GM19395 (cell line): ENCODE data around the gene FAM81A.
"Not testable (repeated sequence)": the region's sequence is repeated elsewhere in the genome, so short reads cannot be mapped to it uniquely, and the experiment has no call there.

ENCODE experiments used
- ATAC-seq: cut with Tn5 transposase; IDR thresholded peaks from one replicate; pipeline ENCODE4 v1.9.1; 2021; ENCODE audit warnings: mild to moderate bottlenecking, moderate library complexity; ENCODE audit not compliant: unreplicated experiment

Gene FAM81A

GRCh38 chr15:59424616-59425015 is 13.4 kb upstream of the FAM81A start:
- ATAC-seq, result no peak

GRCh38 chr15:59428898-59429297 is 9.1 kb upstream of the FAM81A start:
- ATAC-seq, result not testable (repeated sequence)

- ATAC-seq, result no peak
These were observed 5.6 kb upstream of the FAM81A start for GRCh38 chr15:59432389-59432788.

GRCh38 chr15:59434481-59434880 is 3.5 kb upstream of the FAM81A start:
- no peak for ATAC-seq

DNA sequence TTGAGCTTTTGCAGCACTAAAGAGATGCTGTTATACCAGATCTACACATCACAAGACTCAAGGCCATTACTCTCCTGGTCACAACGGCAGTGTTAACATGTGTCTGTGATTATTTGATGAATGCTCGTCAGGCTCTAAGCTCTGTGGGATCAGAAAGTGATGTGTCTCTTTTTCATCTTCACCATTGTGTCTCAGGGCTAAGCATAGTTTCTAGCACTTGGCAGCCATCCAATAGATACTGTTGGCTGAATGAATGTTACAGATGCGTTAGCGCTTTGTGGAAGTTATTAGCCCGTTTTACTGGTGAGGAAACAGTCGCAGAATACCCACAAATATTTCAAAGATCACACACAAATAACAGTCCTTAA is 1.2 kb upstream of the FAM81A start:
- no peak for ATAC-seq

- ATAC-seq, result no peak
These were observed 707 bp upstream of the FAM81A start for GRCh38 chr15:59437142-59437816.

GRCh38 chr15:59438625-59439290 is 772 bp downstream of the FAM81A start:
- ATAC-seq, result no peak

DNA sequence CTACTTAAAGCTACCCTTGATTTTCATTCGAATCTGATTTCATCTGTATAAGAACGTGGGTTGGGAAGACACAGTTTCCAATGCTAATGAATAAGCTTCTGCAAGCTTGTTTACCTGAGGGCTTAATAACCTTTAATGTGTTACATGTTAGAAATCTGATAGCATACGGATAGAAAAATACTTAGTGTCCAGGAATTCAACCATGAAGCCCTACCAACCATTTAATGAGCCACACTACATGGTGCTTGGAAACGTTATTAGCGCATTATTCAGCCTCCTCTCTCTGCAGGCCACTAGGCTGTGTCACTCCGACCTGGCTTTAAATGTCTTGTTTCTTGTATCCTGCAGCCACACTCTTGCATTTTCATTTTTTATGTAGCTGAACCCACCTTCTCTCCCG is 1.6 kb downstream of the FAM81A start:
- no peak for ATAC-seq

- no peak for ATAC-seq
These were observed 5.5 kb downstream of the FAM81A start for GRCh38 chr15:59443341-59444072.

- no peak for ATAC-seq
These were observed 6.3 kb downstream of the FAM81A start for GRCh38 chr15:59444081-59444835.

DNA sequence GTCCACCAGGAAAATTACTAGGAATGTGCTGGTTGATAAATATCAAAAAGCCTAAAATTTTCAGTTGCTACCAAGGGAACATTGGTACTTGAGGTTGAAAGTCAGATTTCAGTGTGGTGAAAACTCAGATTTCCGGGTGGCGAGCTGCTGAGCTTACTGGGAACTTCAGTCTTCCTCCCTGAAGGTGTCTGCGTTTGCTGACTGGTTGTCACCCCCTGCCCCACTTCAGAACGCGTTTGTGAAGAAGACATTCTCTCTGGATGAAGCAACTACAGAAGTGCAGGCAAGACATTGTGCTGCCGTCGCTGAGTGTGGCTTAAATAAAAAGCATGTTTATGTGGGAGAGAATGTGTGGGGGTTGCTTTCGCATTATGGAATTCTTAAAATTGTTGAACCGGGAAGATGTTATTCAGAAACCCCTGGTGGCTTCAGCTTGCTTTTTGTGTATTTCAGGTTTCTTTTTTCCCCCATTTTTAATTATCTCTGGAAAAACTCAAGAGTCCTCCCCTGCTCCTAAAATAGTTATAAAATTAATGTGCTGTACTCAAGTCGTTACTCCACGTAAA is 7.1 kb downstream of the FAM81A start:
- no peak for ATAC-seq

- ATAC-seq, result no peak
These were observed 8.4 kb downstream of the FAM81A start for GRCh38 chr15:59446232-59446957.

DNA sequence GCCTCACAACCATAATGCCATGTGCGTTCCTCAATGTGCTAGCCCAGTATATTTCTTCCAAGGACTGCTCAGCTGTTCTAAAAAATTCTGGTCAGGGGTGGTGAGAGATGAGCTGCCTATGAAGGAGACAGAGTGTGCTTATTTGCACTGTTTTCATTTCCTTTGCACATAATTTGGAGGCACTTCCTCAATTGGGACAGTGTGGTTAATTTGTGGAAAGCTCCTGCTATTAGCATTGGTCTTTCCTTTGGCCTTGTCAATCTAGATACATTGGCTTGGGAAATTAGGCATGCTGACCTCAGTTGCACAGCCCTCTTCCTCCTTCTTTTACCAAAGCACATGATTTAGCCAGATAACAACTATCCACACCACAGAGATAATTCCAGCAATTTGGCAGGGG is 9.4 kb downstream of the FAM81A start:
- ATAC-seq, result no peak

- ATAC-seq, result no peak
These were observed 10.9 kb downstream of the FAM81A start for GRCh38 chr15:59448871-59449270.

DNA sequence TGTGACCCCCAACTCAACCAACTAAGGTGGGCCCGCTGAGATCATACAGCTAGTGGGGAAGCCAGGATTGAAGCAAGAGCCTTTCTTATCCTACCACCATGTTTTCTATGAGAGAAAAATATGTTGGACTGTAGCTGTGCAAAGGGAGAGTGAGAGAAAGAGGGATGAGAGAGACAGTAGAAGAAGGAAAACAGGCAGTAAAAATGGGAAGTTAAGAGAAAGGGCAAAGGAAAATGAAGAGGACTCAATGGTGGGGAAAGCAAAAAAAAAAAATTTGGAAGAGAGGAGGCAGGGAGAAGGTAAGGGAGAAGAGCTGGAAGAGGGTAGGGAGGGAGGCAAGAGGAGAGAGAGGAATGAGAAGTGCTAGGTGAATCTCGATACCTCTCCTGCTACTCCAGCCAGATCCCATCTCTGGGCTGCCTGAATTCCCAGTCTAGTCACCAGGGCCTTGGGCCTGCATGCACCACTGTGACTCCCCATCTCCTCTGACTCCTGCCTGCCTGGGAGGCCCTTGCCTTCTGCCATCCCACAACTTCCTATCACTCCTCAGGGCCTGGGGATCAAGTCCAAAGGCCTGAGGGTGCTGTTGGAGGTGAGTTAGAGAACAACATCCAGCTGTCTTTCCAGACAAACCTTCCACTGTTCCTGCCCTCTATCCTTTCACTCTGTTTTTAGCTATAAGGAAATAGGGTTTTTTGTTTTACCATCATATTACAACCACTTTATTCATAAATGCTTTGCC is 15.7 kb downstream of the FAM81A start:
- ATAC-seq, result no peak

- no peak for ATAC-seq
These were observed 18.1 kb downstream of the FAM81A start for GRCh38 chr15:59456114-59456513.

- no peak for ATAC-seq
These were observed 19.1 kb downstream of the FAM81A start for GRCh38 chr15:59457103-59457502.

GRCh38 chr15:59461521-59461920 is 23.5 kb downstream of the FAM81A start:
- ATAC-seq, result no peak

GRCh38 chr15:59473226-59473625 is 35.2 kb downstream of the FAM81A start:
- ATAC-seq, result no peak

GRCh38 chr15:59475161-59475560 is 37.2 kb downstream of the FAM81A start:
- ATAC-seq, result not testable (repeated sequence)
